Activated naive CD4-positive, alpha-beta T cell treated with anti-CD3 and anti-CD28 coated beads, Interleukin-2, amount 50 U/mL, for 16 hours (primary cell): ENCODE data around the gene TP53I3.
"Not testable (repeated sequence)": the region's sequence is repeated elsewhere in the genome, so short reads cannot be mapped to it uniquely, and the experiment has no call there.

Source experiments
- DNase-seq: peaks from one replicate; pipeline ENCODE4 v3.0.0-alpha.2; 2020

Gene TP53I3

GRCh38 chr2:24084386-24085199 lies at the start of gene TP53I3:
TP53I3 (minus strand) TSS chr2:24084834; CDS start chr2:24084326, 508 bp downstream.
- DNase-seq = peak; percentile 83

GRCh38 chr2:24132543-24132942 lies 47.9 kb upstream of the TP53I3 start:
- no peak for DNase-seq

- no peak for DNase-seq
These were observed 41.3 kb upstream of the TP53I3 start for GRCh38 chr2:24125956-24126355.

DNA sequence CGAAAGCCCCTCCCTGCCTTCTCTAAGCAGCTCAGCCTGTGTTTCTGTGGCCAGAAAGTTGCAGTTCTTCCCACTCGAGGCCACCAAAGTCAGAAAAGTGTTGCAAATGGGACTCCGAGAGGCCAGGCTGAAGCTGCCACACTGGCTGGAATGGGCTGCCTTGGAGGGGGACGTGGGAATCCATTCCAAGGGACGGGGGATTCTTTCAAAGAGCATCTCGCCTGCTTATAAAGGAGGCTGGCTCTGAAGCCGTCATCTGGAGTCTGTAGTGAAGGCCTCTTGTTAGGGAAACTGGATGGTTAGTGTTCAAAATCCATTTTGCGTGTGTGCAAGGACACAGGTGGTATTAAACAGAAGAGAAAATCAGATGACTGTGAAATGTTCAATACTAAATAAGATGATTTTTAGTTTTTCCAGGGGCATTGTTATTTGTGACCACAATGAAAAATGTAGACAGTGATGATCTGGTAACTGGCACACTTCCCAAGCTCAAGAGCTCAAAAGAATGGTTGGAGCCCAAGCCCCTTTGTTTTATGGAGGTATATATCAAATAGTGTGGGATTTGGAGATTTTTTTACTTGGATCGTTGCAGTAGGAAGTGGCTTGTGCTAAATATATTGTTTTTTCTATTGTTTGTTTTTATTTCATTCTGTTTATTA lies 39.4 kb upstream of the TP53I3 start:
- DNase-seq = no peak

DNA sequence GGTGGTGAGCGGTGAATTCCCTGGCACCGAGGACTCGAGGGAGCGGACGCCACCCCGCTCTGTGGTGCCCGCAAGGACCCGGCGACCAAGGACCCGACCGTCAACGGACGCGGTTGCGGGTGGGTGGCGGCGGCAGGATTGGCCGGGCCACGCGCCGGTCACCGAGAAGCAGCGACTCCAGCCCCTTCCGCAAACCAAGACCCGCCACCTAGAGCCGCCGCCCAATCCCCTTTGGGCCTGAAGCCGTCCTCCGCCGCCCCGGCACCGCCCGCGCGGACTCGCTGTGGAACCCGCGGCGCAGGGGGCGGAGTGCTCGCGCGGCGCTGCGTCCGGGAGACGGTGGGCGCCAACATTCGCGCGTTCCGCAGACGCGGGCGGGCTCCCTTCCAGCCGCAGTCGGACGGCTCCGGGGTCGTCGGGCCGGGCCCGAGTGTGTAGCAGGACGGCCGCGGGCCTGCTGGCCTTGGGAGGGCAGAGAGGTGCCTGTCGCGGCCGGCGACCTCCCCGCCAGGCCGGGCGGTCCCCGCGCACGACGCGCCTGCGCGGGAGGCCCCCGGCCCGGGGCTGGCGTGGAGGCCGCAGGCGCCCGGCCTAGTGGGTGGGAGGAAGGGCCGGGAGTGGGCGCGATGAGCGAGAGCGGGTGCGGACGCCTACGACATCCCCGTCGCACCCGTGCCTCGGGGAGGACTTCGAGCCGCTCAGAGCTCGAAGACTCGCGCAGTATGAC lies 38.7 kb upstream of the TP53I3 start, which contains the start of the genes FAM228B and PFN4:
Gene FAM228B (plus strand): TSS at position 275 of the 727 bp plus-strand sequence. CDS start 893 bp downstream, outside the sequence.
Gene PFN4 (minus strand): TSS at position 140 of the 727 bp plus-strand sequence. CDS start 799 bp downstream, outside the sequence.
- DNase-seq = peak; percentile 66

DNA sequence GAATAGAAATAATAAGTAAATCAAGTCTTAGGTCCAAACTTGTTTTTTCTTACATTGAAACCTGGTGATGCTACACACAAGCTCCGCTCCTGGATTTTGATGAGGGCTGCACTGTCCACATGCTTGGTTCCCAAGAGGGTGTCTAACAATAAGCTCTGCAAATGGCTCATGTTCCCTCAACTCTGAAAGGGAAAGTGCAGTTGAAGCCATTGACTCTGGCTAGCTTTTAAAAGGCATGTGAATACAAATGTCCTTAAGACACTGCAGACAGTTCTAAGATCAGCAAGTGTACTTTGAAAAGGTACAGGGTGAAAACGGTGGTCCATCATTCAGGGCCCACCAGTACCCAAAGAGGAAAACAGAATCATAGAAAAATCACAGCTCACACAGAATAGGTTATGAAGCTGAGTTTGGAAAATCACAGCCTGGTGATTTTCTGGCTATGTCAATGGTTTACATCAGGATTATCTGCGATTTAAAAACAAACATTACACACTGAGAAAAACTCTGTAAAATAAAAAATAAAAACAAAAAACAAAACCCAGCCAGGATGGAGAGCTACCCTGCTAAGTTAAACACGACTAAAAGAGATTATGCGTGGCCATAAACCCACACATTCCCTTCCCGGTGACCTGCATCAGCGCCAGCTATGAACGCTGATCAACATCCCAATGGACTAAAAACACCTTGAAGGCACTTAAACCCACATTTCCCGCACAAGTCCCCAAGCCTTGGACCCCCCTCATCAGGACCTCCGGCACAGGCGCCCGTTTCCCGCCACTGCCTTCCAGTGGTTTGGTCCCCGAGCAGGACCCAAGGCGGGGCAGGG lies 37.9 kb upstream of the TP53I3 start:
- DNase-seq = no peak

DNA sequence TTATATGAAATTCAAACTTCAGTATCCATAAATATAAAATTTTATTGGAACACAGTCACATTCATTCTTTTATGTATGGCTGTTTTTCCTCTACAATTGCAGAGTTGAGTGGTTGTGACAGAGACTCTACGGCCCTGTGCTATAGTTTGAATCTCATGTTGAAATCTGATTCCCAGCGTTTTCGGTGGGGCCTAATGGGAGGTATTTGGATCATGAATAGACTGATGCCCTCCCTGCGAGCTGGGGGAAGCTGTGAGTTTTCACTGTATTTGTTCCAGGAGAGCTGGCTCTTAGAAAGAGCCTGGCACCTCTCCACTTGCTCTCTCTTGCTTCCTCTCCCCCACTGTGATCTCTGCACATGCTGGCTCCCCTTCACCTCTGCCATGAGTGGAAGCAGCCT lies 36.8 kb upstream of the TP53I3 start:
- no peak for DNase-seq

GRCh38 chr2:24121066-24121465 lies 36.4 kb upstream of the TP53I3 start:
- no peak for DNase-seq

- no peak for DNase-seq
These were observed 33.3 kb upstream of the TP53I3 start for GRCh38 chr2:24117902-24118301.

- DNase-seq = no peak
These were observed 30.4 kb upstream of the TP53I3 start for GRCh38 chr2:24115057-24115456.

DNA sequence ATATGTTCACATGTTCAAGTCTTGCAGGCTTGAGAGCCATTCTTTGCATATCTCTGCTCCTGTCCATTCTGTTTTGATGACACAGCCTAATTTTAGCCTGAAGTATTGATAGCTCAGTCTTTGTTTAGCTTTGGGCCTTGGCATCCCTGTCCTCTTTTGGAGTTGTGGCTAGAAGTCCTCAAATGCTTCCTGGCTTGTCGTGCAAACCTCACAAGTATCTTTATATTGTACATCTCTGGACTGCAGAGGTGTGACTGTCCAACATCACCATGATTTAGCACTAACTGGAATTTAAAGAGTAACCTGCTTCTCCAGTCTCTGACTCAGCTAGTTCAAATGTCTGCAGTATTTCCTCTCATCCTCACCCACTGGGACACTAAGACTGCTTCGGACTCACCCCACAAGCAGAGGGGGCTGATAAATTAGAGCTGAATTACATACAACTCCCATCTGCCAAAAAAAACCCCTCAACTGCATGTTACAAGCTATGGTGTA lies 26.8 kb upstream of the TP53I3 start:
- no peak for DNase-seq

DNA sequence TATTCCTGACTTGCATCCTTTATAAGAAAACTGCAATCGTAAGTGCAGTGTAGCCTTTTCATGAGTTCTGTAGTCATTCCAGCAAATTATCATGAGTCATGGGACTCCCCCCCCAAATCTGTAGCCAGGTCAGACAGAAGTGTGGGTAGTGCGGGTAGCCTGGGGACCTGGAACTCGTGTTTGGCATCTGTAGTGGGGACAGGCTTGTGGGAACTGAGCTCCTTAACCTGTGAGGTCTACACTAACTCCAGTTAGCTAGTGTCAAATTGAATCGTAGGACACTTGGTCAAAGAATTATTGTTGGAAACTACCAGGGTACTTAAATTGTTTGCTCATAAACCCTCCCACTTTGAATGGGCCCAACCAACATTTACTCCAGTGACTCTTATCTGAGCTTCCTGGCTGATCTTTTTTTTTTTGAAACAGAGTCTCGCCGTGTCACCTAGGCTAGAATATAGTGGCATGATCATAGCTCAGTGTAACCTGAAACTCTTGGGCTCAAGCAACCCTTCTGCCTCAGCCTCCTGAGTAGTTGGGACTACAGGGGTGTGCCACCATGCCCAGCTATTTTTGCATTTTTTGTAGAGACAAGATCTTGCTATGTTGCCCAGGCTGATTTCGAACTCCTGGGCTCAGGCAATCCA lies 26.1 kb upstream of the TP53I3 start:
- no peak for DNase-seq

- DNase-seq = not testable (repeated sequence)
These were observed 24.8 kb upstream of the TP53I3 start for GRCh38 chr2:24109431-24109830.

- DNase-seq = no peak
These were observed 22.7 kb upstream of the TP53I3 start for GRCh38 chr2:24107336-24107735.

- DNase-seq = no peak
These were observed 22.2 kb upstream of the TP53I3 start for GRCh38 chr2:24106786-24107185.

- no peak for DNase-seq
These were observed 21.2 kb upstream of the TP53I3 start for GRCh38 chr2:24105816-24106215.

GRCh38 chr2:24104906-24105305 lies 20.3 kb upstream of the TP53I3 start:
- DNase-seq = no peak

- DNase-seq = no peak
These were observed 19.5 kb upstream of the TP53I3 start for GRCh38 chr2:24104110-24104650.

GRCh38 chr2:24102677-24103076 lies 18.0 kb upstream of the TP53I3 start:
- DNase-seq = no peak

GRCh38 chr2:24101992-24102391 lies 17.4 kb upstream of the TP53I3 start:
- no peak for DNase-seq

GRCh38 chr2:24100732-24101131 lies 16.1 kb upstream of the TP53I3 start:
- not testable (repeated sequence) for DNase-seq
